Tibial artery (tissue), 4 donors: ENCODE results near the gene GPR3.
"Not testable (repeated sequence)": the region's sequence is repeated elsewhere in the genome, so short reads cannot be mapped to it uniquely, and the experiment has no call there.

Experiments used
- DNase-seq, 2 donors: peaks; one replicate each; pipeline ENCODE4 v3.0.0-alpha.2; 2019
- H3K27ac ChIP-seq, 2 donors: fragments of 200-600 bp; sonication (generic) in 1 of 2; 1 replicate in 1 of 2; 2 replicates in 1 of 2; pipeline ENCODE4 v1.5.1; 2018 to 2019; ENCODE audit warnings: mild to moderate bottlenecking in 1 of 2
- H3K27me3 ChIP-seq, 2 donors: fragments of 200-600 bp; sonication (generic) in 1 of 2; one replicate each; pipeline versions ENCODE4 v1.5.1 to v1.6.0; 2016 to 2019
- H3K36me3 ChIP-seq, 3 donors: fragments of 200-600 bp; sonication (generic) in 2 of 3; one replicate each; pipeline ENCODE4 v1.5.1; 2016 to 2019; ENCODE audit warnings: mild to moderate bottlenecking in 2 of 3
- H3K4me1 ChIP-seq, 4 donors: fragments of 200-600 bp; sonication (generic) in 2 of 4; 1 replicate in 3 of 4; 2 replicates in 1 of 4; pipeline ENCODE4 v1.5.1; 2016 to 2019
- H3K4me3 ChIP-seq, 2 donors: fragments of 200-600 bp; sonication (generic) in 1 of 2; 1 replicate in 1 of 2; 2 replicates in 1 of 2; pipeline ENCODE4 v1.5.1; 2018 to 2019; ENCODE audit warnings: mild to moderate bottlenecking in 2 of 2
- H3K9me3 ChIP-seq, 3 donors: fragments of 200-600 bp; sonication (generic) in 1 of 3; one replicate each; pipeline ENCODE4 v1.5.1; 2016 to 2019
- intact Hi-C: fragments of 100-400 bp; cut with DNase I; formaldehyde crosslinking; loops from one replicate; pipeline ENCODE4 v1.15.0; 2023; ENCODE audit warnings: low total_unique reads
- TF ChIP-seq, protein P1 (sequence below), 2 experiments: fragments of 200-600 bp in 1 of 2; fragments of 450-650 bp in 1 of 2; IDR thresholded peaks; one replicate each; pipeline ENCODE4 v1.5.1; 2017 to 2019; ENCODE audit warnings: antibody characterized with exemption in 2 of 2, mild to moderate bottlenecking in 1 of 2, moderate library complexity in 1 of 2

The GPR3 gene

DNA sequence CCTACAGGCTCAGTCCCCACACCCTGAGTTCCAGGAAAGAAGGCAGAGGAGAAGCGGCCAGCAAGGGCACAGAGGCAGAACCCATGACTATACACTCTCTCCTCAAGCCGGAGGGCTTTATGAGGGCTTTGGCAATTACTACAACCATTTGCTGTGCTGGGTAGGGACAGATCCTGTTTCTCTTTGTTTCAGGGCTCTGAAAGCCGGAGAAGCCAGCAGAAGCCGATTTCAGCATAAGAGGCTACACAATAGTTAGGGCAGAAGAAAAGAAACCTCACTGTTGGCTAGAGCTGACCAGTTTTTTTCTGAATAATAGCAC, 13.9 kb downstream of the GPR3 start:
- intact Hi-C loops, result no loop called here
- no peak for DNase-seq
- no peak overlapping the region for H3K4me3 ChIP-seq
- H3K9me3 ChIP-seq, result no peaks in the 10 kb centered on the region
- H3K27me3 ChIP-seq, result no peaks in the 10 kb centered on the region
- H3K4me1 ChIP-seq, result peaks cover 0 to 56% (median 42%) of the 10 kb centered on the region in 4 donors
- peak overlapping the region; percentile 76 to 78 for H3K27ac ChIP-seq
- TF ChIP-seq, protein P1, sequence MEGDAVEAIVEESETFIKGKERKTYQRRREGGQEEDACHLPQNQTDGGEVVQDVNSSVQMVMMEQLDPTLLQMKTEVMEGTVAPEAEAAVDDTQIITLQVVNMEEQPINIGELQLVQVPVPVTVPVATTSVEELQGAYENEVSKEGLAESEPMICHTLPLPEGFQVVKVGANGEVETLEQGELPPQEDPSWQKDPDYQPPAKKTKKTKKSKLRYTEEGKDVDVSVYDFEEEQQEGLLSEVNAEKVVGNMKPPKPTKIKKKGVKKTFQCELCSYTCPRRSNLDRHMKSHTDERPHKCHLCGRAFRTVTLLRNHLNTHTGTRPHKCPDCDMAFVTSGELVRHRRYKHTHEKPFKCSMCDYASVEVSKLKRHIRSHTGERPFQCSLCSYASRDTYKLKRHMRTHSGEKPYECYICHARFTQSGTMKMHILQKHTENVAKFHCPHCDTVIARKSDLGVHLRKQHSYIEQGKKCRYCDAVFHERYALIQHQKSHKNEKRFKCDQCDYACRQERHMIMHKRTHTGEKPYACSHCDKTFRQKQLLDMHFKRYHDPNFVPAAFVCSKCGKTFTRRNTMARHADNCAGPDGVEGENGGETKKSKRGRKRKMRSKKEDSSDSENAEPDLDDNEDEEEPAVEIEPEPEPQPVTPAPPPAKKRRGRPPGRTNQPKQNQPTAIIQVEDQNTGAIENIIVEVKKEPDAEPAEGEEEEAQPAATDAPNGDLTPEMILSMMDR (IDR thresholded peaks at IDR 0.05), result no peak
- peaks cover 44 to 55% (median 52%) of the 10 kb centered on the region in 3 donors for H3K36me3 ChIP-seq

DNA sequence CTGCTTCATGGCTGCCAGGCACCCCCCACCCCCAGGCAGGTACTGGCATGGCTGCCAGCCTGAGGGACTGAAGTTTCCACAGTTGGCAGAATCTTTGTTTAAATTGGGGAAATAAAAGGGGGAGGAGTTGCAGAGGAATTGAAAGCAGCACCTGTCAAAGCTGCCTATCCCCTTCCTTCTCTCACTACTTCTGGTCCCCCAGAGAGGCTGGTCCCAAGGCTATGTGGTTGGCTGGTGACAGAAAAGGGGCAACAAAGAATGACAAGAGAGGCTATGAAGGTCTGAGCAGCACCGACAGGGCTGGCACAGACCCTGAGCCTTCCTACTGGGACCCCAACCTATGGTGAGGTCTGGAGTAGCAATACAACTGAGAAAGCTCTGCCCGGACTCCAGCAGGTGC, 14.4 kb downstream of the GPR3 start:
- H3K9me3 ChIP-seq, result not testable (repeated sequence)
- peaks cover 0 to 51% (median 40%) of the 10 kb centered on the region in 4 donors for H3K4me1 ChIP-seq
- H3K27ac ChIP-seq, result peak overlapping the region; percentile 76 to 78

DNA sequence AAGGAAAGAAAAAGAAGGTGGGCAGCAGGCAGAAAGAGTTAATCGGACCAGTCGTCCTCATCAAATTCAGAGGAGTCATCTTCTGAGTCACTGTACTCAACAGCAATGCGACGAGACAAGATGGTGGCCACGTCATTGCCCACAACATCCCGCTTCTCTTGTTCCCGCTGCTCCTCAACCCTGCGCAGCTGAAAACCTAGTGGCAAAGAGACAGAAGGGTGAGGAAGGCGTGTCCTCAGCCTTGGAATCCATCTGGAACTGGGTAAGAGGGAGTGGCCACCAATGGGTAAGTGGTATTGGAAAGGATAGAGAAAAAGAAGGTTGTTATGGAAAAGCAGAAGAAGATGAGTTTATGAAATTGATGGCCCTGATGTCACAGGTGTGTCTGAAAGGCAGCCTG, 15.7 kb downstream of the GPR3 start:
- Histone ChIP-seq H3K9me3 (no peaks in the 10 kb centered on the region), H3K27me3 (no peaks in the 10 kb centered on the region), H3K27ac (no peak overlapping the region), H3K4me1 (peaks cover 0 to 40% (median 27%) of the 10 kb centered on the region in 4 donors), H3K4me3 (no peak overlapping the region), H3K36me3 (peaks cover 63 to 73% (median 70%) of the 10 kb centered on the region in 3 donors)
- DNase-seq, result no peak
- TF ChIP-seq, protein P1 (IDR thresholded peaks at IDR 0.05), result no peak
- intact Hi-C loops, result no loop called here

More for the DNA sequence above, 14.4 kb downstream of the GPR3 start:
- H3K4me3 ChIP-seq, DNase-seq, intact Hi-C loops, H3K27me3 ChIP-seq: not testable (repeated sequence)
- peaks cover 49 to 59% (median 56%) of the 10 kb centered on the region in 3 donors for H3K36me3 ChIP-seq

DNA sequence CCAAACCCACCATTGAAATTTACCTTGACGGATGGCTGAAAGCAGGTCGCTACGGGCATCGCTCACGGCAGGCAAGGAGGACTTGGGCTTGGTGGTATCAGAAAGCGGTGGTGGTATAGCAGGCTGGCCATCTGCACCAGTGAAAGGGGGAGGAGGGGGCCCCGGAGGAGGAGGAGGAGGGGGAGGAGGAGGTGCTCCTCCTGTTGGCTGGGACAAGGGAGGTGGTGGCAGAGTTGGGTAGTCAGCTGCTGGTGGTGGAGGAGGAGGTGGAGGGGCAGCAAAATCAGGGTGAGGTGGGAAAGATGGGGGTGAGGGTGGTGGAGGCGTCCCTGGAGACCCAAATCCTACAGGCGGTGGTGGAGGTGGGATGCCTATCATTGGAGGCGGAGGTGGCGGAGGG, 17.2 kb downstream of the GPR3 start:
- no peak for DNase-seq
- Histone ChIP-seq H3K4me3 (no peak overlapping the region), H3K9me3 (no peaks in the 10 kb centered on the region), H3K36me3 (peaks cover 78 to 87% (median 85%) of the 10 kb centered on the region in 3 donors), H3K4me1 (peaks cover 0 to 29% (median 15%) of the 10 kb centered on the region in 4 donors), H3K27ac (no peak overlapping the region), H3K27me3 (no peaks in the 10 kb centered on the region)
- TF ChIP-seq, protein P1 (IDR thresholded peaks at IDR 0.05), result no peak
- intact Hi-C loops, result loop anchor here (5.0 kb wide), 1 partner anchor 128 kb away; no protein-coding TSS in a partner anchor

DNA sequence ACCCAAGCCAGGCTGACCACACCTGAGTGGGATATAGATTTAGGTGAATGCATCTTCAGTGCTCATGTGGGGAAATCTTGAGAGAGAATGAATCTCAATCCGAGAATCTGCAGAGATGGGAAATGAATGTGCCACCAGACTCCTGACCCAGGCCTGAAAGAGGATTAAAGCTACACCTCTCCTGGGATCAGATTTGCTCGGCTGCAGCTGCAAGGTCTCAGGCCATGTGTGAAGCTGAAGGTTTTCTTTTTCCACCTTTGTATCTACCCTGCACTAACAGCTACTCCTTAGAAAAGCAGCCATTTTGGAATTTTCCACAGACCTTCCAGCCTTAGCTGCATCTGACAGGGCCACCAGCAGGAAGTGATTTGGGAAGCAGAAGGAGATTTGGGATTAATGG, 18.3 kb downstream of the GPR3 start:
- Histone ChIP-seq H3K36me3 (peaks cover 88 to 95% (median 95%) of the 10 kb centered on the region in 3 donors), H3K27ac (no peak overlapping the region), H3K9me3 (no peaks in the 10 kb centered on the region), H3K27me3 (no peaks in the 10 kb centered on the region), H3K4me3 (no peak overlapping the region), H3K4me1 (peaks cover 0 to 19% (median 9%) of the 10 kb centered on the region in 4 donors)
- TF ChIP-seq, protein P1 (IDR thresholded peaks at IDR 0.05), result no peak
- intact Hi-C loops, result loop anchor here (5.0 kb wide), 1 partner anchor 127 kb away; no protein-coding TSS in a partner anchor
- no peak for DNase-seq

DNA sequence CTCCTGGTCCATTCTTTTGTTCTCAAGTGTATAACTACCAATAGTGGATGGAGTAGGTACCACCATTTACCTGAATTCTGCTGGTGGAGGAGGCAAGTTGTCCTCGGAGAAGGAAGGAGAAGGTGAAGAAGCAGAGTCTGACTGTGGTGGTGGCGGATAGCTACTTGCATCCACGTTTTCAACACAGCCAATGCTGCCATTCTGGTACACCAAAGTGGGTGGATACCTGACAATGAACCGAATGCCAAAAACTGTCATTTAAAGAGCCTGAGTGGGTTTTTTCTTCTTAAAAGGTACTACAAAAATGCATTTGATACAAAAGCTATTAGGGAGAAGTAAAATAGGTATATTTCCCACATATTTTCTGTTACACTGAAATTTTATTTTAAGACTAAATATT, 20.1 kb downstream of the GPR3 start:
- H3K36me3 ChIP-seq, result peaks cover 93 to 98% (median 96%) of the 10 kb centered on the region in 3 donors
- no peaks in the 10 kb centered on the region for H3K9me3 ChIP-seq
- H3K27me3 ChIP-seq, result no peaks in the 10 kb centered on the region
- DNase-seq, result no peak
- intact Hi-C loops, result loop anchor here (5.0 kb wide), 1 partner anchor 125 kb away; no protein-coding TSS in a partner anchor
- no peak overlapping the region for H3K27ac ChIP-seq
- TF ChIP-seq, protein P1 (IDR thresholded peaks at IDR 0.05), result no peak
- peaks cover 1 to 22% (median 16%) of the 10 kb centered on the region in 4 donors for H3K4me1 ChIP-seq
- H3K4me3 ChIP-seq, result no peak overlapping the region
